Esophagus (tissue), 2 donors: ENCODE data around the gene CDC6. TPM values are rescaled to one million over a fixed set of nuclear protein-coding genes. Genes with fewer than 3 reads are reported as not detected.

ENCODE experiments used
- H3K27ac ChIP-seq, 2 donors: one replicate each; pipeline ENCODE4 v1.5.1; 2013; ENCODE audit warnings: low read depth in 2 of 2, mild to moderate bottlenecking in 2 of 2, inconsistent platforms in 1 of 2, low read length in 1 of 2, moderate library complexity in 1 of 2
- H3K27me3 ChIP-seq, 2 donors: one replicate each; pipeline ENCODE4 v1.6.1; 2013; ENCODE audit warnings: low read length in 2 of 2, control low read depth in 1 of 2, mild to moderate bottlenecking in 1 of 2; ENCODE audit not compliant: insufficient read depth in 2 of 2, control insufficient read depth in 1 of 2
- H3K36me3 ChIP-seq, 2 donors: one replicate each; pipeline ENCODE4 v1.6.1; 2013; ENCODE audit warnings: low read length in 1 of 2; ENCODE audit not compliant: control insufficient read depth in 2 of 2, insufficient read depth in 2 of 2
- H3K4me1 ChIP-seq, 2 donors: one replicate each; pipeline ENCODE4 v1.6.1; 2013; ENCODE audit warnings: low read length in 1 of 2; ENCODE audit not compliant: control insufficient read depth in 2 of 2, insufficient read depth in 2 of 2
- H3K4me3 ChIP-seq, 2 donors: one replicate each; pipeline ENCODE4 v1.5.1; 2013; ENCODE audit warnings: low read length in 2 of 2, mild to moderate bottlenecking in 2 of 2, low read depth in 1 of 2, moderate library complexity in 1 of 2
- H3K9me3 ChIP-seq, 2 donors: one replicate each; pipeline ENCODE4 v1.6.1; 2013; ENCODE audit warnings: mild to moderate bottlenecking in 2 of 2, low read depth in 1 of 2, low read length in 1 of 2, moderate library complexity in 1 of 2; ENCODE audit not compliant: control insufficient read depth in 2 of 2, insufficient read depth in 1 of 2
- WGBS, 2 donors: extraction: QIAGEN DNeasy Blood & Tissue Kit; methylation state at CpG; one replicate each; pipeline ENCODE4 v1.1.7; 2013; 5-methylcytosine and 5-hydroxymethylcytosine counted together
- polyA plus RNA-seq, 2 donors: library from polyadenylated mRNA; stranded (reverse); fragments of 200-250 nt; gene quantifications; one replicate each; pipeline ENCODE4 v1.2.3, GENCODE V29; 2013
- donor health status: healthy with polysubstance abuse.
- donor health status: Bipolar disorder and iron deficiency.

Gene CDC6
- polyA plus RNA-seq, 2 donors: 5.1 to 7.5 TPM

- Histone ChIP-seq H3K36me3 (peaks cover 2% of the 10 kb centered on the region in 2 donors), H3K27ac (peak overlapping the region in 1 of 2 donors; percentile 10), H3K27me3 (no peaks in the 10 kb centered on the region), H3K4me1 (peaks cover 7 to 23% of the 10 kb centered on the region in 2 donors), H3K9me3 (no peaks in the 10 kb centered on the region), H3K4me3 (no peak overlapping the region)
- WGBS, 2 donors: 84 to 86% methylated on average over 8 of the region's 8 CpGs
These were observed 49.7 kb downstream of the CDC6 start for GRCh38 chr17:40337351-40337750.

- WGBS, 2 donors: 69 to 85% methylated on average over 5 of the region's 5 CpGs
- peaks cover 2% of the 10 kb centered on the region in 2 donors for H3K36me3 ChIP-seq
- peak overlapping the region; percentile 16 to 44 for H3K27ac ChIP-seq
- H3K9me3 ChIP-seq: no peaks in the 10 kb centered on the region
- H3K4me1 ChIP-seq: peaks cover 7 to 19% of the 10 kb centered on the region in 2 donors
- no peak overlapping the region for H3K4me3 ChIP-seq
- H3K27me3 ChIP-seq: no peaks in the 10 kb centered on the region
These were observed 50.4 kb downstream of the CDC6 start for GRCh38 chr17:40338058-40338457.

- H3K9me3 ChIP-seq: no peaks in the 10 kb centered on the region
- no peaks in the 10 kb centered on the region for H3K27me3 ChIP-seq
- H3K4me3 ChIP-seq: no peak overlapping the region
- peak overlapping the region; percentile 2 to 59 for H3K27ac ChIP-seq
- WGBS, 2 donors: 71 to 73% methylated on average over 13 of the region's 13 CpGs
- peaks cover 7 to 19% of the 10 kb centered on the region in 2 donors for H3K4me1 ChIP-seq
- H3K36me3 ChIP-seq: peaks cover 2% of the 10 kb centered on the region in 2 donors
These were observed 51.4 kb downstream of the CDC6 start for GRCh38 chr17:40338941-40339649.

- H3K36me3 ChIP-seq: peaks cover 2% of the 10 kb centered on the region in 2 donors
- H3K27ac ChIP-seq: no peak overlapping the region
- WGBS, 2 donors: 93 to 94% methylated on average over 1 of the region's 1 CpG
- peaks cover 5 to 18% of the 10 kb centered on the region in 2 donors for H3K4me1 ChIP-seq
- H3K27me3 ChIP-seq: no peaks in the 10 kb centered on the region
- H3K9me3 ChIP-seq: no peaks in the 10 kb centered on the region
- H3K4me3 ChIP-seq: no peak overlapping the region
These were observed 52.6 kb downstream of the CDC6 start for GRCh38 chr17:40340327-40340726.

- Histone ChIP-seq H3K27ac (peak overlapping the region; percentile 93 to 98), H3K27me3 (no peaks in the 10 kb centered on the region), H3K36me3 (peaks cover 2% of the 10 kb centered on the region in 2 donors), H3K9me3 (no peaks in the 10 kb centered on the region), H3K4me1 (peaks cover 5 to 19% of the 10 kb centered on the region in 2 donors), H3K4me3 (peak overlapping the region; percentile 63 to 69)
- WGBS, 2 donors: 0 to 1% methylated on average over 55 of the region's 55 CpGs
These were observed 53.5 kb downstream of the CDC6 start for GRCh38 chr17:40340880-40341807.

- WGBS, 2 donors: 2 to 3% methylated on average over 42 to 55 of the region's 55 CpGs
- Histone ChIP-seq H3K4me1 (peaks cover 5 to 23% of the 10 kb centered on the region in 2 donors), H3K36me3 (peaks cover 2% of the 10 kb centered on the region in 2 donors), H3K27me3 (no peaks in the 10 kb centered on the region), H3K9me3 (no peaks in the 10 kb centered on the region), H3K4me3 (peak overlapping the region; percentile 63 to 69), H3K27ac (peak overlapping the region; percentile 93 to 98)
These were observed 54.3 kb downstream of the CDC6 start for GRCh38 chr17:40341808-40342503.

GRCh38 chr17:40342504-40343218 lies 55.0 kb downstream of the CDC6 start:
- peaks cover 0 to 28% of the 10 kb centered on the region in 2 donors for H3K4me1 ChIP-seq
- peak overlapping the region; percentile 93 to 98 for H3K27ac ChIP-seq
- 11 to 18% methylated on average over 38 of the region's 38 CpGs for WGBS, 2 donors
- H3K36me3 ChIP-seq: peaks cover 1 to 2% of the 10 kb centered on the region in 2 donors
- H3K9me3 ChIP-seq: no peaks in the 10 kb centered on the region
- no peaks in the 10 kb centered on the region for H3K27me3 ChIP-seq
- H3K4me3 ChIP-seq: peak overlapping the region; percentile 63 to 69

GRCh38 chr17:40343219-40344119 lies 55.8 kb downstream of the CDC6 start:
- Histone ChIP-seq H3K9me3 (no peaks in the 10 kb centered on the region), H3K36me3 (peaks cover 0 to 3% of the 10 kb centered on the region in 2 donors), H3K4me1 (peaks cover 0 to 33% of the 10 kb centered on the region in 2 donors), H3K27ac (peak overlapping the region; percentile 93 to 98), H3K4me3 (peak overlapping the region; percentile 63 to 69), H3K27me3 (no peaks in the 10 kb centered on the region)
- 33 to 34% methylated on average over 15 of the region's 15 CpGs for WGBS, 2 donors
